ENCODE data around the gene NAPA. TPM values are rescaled to one million over a fixed set of nuclear protein-coding genes. Genes with fewer than 3 reads are reported as not detected.

The NAPA gene
- total RNA-seq (2012; rRNA removed) = 69.0 and 79.6 TPM in 2 replicates

DNA sequence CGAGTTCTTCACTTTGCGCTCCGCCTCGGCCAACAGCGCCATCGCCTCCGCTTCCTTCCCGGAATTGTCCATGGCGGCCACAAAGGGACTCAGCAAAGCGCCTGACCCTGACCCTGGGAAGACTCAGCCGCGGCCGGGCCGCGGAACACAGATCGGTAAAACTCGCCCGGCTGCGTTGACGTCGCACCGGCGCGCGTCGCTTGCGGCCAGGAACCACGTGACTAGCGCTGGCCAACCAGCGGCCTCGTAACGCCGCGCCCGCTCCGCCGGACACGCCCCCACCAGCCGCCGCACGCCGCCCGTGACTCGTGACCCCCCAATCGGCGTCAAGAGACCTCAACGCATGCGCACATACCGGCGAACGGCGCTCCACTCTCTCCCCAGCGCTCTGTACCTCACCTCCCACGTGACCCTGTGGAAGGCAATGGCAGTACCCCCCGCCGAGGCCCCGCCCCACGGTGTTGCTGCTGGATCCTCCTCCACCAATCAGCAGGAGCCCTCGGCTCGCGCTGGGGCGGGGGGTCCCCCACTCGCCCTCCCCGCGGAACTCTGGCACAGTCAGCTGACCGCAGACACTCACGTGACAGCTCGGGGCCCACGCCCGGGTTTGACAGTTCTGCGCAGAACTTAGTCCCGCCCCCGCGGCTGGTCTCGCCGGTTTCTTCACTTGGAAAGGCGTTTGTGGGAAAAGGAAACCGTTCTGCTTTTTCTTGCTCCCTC, at the start of gene NAPA:
Gene NAPA (minus strand): TSS at position 195 of the 720 bp plus-strand sequence. CDS start 123 bp downstream, at position 72.
- peak within 1 kb of the TSS; percentile 86 for H3K4me3 ChIP-seq (ENCODE audit: low read length)
- no peaks in the 10 kb centered on the region for H3K27me3 ChIP-seq (ENCODE audit: control insufficient read depth, insufficient read depth, low read length)
- H3K4me2 ChIP-seq (ENCODE audit: low read length) = peak within 1 kb of the TSS; percentile 95
- no peaks in the 10 kb centered on the region for H3K9me3 ChIP-seq (replicated peaks; ENCODE audit: low read length)
- peak within 1 kb of the TSS; percentile 98 for H3K9ac ChIP-seq (ENCODE audit: low read depth, low read length)
- H3K4me1 ChIP-seq (ENCODE audit: control insufficient read depth, insufficient read depth, low read length) = peaks cover 41% of the 10 kb centered on the region
- peaks cover 4% of the 10 kb centered on the region for H3K36me3 ChIP-seq (ENCODE audit: insufficient read depth, low read length)

GRCh38 chr19:47564081-47564480, 49.2 kb upstream of the NAPA start:
- Histone ChIP-seq H3K27me3 (ENCODE audit: control insufficient read depth, insufficient read depth, low read length) (peaks cover 3% of the 10 kb centered on the region), H3K4me1 (ENCODE audit: control insufficient read depth, insufficient read depth, low read length) (peaks cover 2% of the 10 kb centered on the region), H3K4me3 (ENCODE audit: low read length) (no peak overlapping the region), H3K4me2 (ENCODE audit: low read length) (no peak overlapping the region), H3K9ac (ENCODE audit: low read depth, low read length) (no peak overlapping the region), H3K36me3 (ENCODE audit: insufficient read depth, low read length) (no peaks in the 10 kb centered on the region), H3K9me3 (replicated peaks; ENCODE audit: low read length) (no peaks in the 10 kb centered on the region)

DNA sequence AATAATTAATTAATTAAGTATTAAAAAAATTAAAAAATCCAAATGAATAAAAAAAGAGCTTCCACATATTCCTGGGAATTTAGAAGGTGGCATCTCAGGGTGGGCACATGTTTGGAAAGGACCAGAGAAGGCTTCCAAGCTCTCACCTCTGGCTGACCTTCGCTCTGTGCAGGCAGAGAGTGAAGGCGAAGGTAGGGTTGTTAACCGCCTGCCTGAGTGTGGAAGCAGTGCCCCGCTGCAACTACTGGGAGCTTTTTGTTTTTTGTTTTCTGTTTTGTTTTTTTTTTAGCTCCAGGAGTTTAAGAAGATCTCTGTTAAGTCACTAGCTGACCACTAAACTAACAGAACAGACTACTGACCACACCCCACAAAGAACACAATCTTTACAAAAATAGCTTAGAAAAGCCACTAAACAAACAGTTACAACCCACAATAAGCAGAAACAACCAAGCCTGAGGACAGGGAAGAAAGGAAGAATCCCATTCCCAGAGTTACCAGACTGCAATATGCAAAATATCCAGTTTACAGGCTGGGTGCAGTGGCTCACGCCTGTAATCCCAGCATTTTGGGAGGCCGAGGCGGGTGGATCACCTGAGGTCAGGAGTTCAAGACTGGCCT, 46.7 kb upstream of the NAPA start:
- Histone ChIP-seq H3K9ac (ENCODE audit: low read depth, low read length) (no peak overlapping the region), H3K4me2 (ENCODE audit: low read length) (no peak overlapping the region), H3K27me3 (ENCODE audit: control insufficient read depth, insufficient read depth, low read length) (peaks cover 3% of the 10 kb centered on the region), H3K36me3 (ENCODE audit: insufficient read depth, low read length) (no peaks in the 10 kb centered on the region), H3K4me3 (ENCODE audit: low read length) (no peak overlapping the region), H3K4me1 (ENCODE audit: control insufficient read depth, insufficient read depth, low read length) (peaks cover 2% of the 10 kb centered on the region), H3K9me3 (replicated peaks; ENCODE audit: low read length) (no peaks in the 10 kb centered on the region)

DNA sequence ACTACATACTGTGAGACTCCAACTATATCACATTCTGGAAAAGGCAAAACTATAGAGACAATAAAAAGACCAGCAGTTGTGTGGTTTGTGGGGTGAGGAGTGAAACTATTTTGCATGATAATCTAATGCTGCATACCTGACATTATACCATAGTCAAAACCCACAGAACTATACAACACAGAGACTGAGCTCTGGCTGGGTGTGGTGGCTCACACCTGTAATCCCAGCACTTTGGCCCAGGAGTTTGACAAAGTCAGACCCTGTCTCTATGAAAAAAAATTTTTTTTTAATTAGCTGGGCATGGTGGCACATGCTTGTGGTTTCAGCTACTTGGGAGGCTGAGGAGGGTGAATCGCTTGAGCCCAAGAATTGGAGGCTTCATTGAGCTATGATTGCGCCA, 46.1 kb upstream of the NAPA start:
- Histone ChIP-seq H3K9me3 (replicated peaks; ENCODE audit: low read length) (no peaks in the 10 kb centered on the region), H3K4me2 (ENCODE audit: low read length) (no peak overlapping the region), H3K4me1 (ENCODE audit: control insufficient read depth, insufficient read depth, low read length) (peaks cover 2% of the 10 kb centered on the region), H3K4me3 (ENCODE audit: low read length) (no peak overlapping the region), H3K9ac (ENCODE audit: low read depth, low read length) (no peak overlapping the region), H3K27me3 (ENCODE audit: control insufficient read depth, insufficient read depth, low read length) (peaks cover 3% of the 10 kb centered on the region), H3K36me3 (ENCODE audit: insufficient read depth, low read length) (no peaks in the 10 kb centered on the region)

- Histone ChIP-seq H3K9ac (ENCODE audit: low read depth, low read length) (no peak overlapping the region), H3K27me3 (ENCODE audit: control insufficient read depth, insufficient read depth, low read length) (peaks cover 32% of the 10 kb centered on the region), H3K36me3 (ENCODE audit: insufficient read depth, low read length) (no peaks in the 10 kb centered on the region), H3K9me3 (replicated peaks; ENCODE audit: low read length) (no peaks in the 10 kb centered on the region), H3K4me2 (ENCODE audit: low read length) (no peak overlapping the region), H3K4me3 (ENCODE audit: low read length) (no peak overlapping the region), H3K4me1 (ENCODE audit: control insufficient read depth, insufficient read depth, low read length) (peaks cover 4% of the 10 kb centered on the region)
Measured at GRCh38 chr19:47550129-47550528, 35.3 kb upstream of the NAPA start.

- Histone ChIP-seq H3K36me3 (ENCODE audit: insufficient read depth, low read length) (no peaks in the 10 kb centered on the region), H3K9ac (ENCODE audit: low read depth, low read length) (no peak overlapping the region), H3K4me2 (ENCODE audit: low read length) (no peak overlapping the region), H3K9me3 (replicated peaks; ENCODE audit: low read length) (no peaks in the 10 kb centered on the region), H3K4me1 (ENCODE audit: control insufficient read depth, insufficient read depth, low read length) (peaks cover 5% of the 10 kb centered on the region), H3K27me3 (ENCODE audit: control insufficient read depth, insufficient read depth, low read length) (peaks cover 39% of the 10 kb centered on the region), H3K4me3 (ENCODE audit: low read length) (no peak overlapping the region)
Measured at GRCh38 chr19:47549261-47549862, 34.5 kb upstream of the NAPA start.

DNA sequence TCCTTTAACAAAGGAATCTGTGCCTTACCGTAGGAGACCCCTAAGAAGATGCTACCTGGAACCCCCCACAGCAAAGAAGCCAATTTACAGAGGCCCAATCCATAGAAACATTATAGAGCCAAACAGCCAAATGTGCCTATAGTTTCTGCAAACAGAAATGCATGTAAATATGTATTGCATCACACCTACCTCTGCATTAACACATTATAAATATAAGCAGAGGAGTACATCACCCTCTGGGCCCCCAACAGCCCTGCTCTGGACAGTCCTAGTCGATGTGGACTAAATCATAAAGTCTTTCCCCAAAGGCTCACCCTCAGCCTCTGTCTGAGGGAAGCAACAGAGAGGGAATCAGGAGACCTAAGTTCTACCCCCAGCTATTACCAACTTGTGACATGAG, 32.3 kb upstream of the NAPA start:
- no peaks in the 10 kb centered on the region for H3K9me3 ChIP-seq (replicated peaks; ENCODE audit: low read length)
- H3K36me3 ChIP-seq (ENCODE audit: insufficient read depth, low read length) = no peaks in the 10 kb centered on the region
- peaks cover 46% of the 10 kb centered on the region for H3K27me3 ChIP-seq (ENCODE audit: control insufficient read depth, insufficient read depth, low read length)
- H3K4me1 ChIP-seq (ENCODE audit: control insufficient read depth, insufficient read depth, low read length) = peaks cover 5% of the 10 kb centered on the region
- H3K4me2 ChIP-seq (ENCODE audit: low read length) = no peak overlapping the region
- no peak overlapping the region for H3K9ac ChIP-seq (ENCODE audit: low read depth, low read length)
- no peak overlapping the region for H3K4me3 ChIP-seq (ENCODE audit: low read length)

- no peaks in the 10 kb centered on the region for H3K9me3 ChIP-seq (replicated peaks; ENCODE audit: low read length)
- no peak overlapping the region for H3K9ac ChIP-seq (ENCODE audit: low read depth, low read length)
- H3K36me3 ChIP-seq (ENCODE audit: insufficient read depth, low read length) = no peaks in the 10 kb centered on the region
- H3K4me2 ChIP-seq (ENCODE audit: low read length) = peak overlapping the region; percentile 65
- peaks cover 46% of the 10 kb centered on the region for H3K27me3 ChIP-seq (ENCODE audit: control insufficient read depth, insufficient read depth, low read length)
- peaks cover 10% of the 10 kb centered on the region for H3K4me1 ChIP-seq (ENCODE audit: control insufficient read depth, insufficient read depth, low read length)
- no peak overlapping the region for H3K4me3 ChIP-seq (ENCODE audit: low read length)
Measured at GRCh38 chr19:47545061-47545948, 30.4 kb upstream of the NAPA start.

- Histone ChIP-seq H3K9ac (ENCODE audit: low read depth, low read length) (no peak overlapping the region), H3K4me3 (ENCODE audit: low read length) (no peak overlapping the region)
Measured at GRCh38 chr19:47544476-47544875, 29.6 kb upstream of the NAPA start.

GRCh38 chr19:47544075-47544474, 29.2 kb upstream of the NAPA start:
- no peak overlapping the region for H3K4me2 ChIP-seq (ENCODE audit: low read length)
- no peak overlapping the region for H3K9ac ChIP-seq (ENCODE audit: low read depth, low read length)
- H3K9me3 ChIP-seq (replicated peaks; ENCODE audit: low read length) = no peaks in the 10 kb centered on the region
- H3K4me1 ChIP-seq (ENCODE audit: control insufficient read depth, insufficient read depth, low read length) = peaks cover 10% of the 10 kb centered on the region
- H3K4me3 ChIP-seq (ENCODE audit: low read length) = no peak overlapping the region
- peaks cover 44% of the 10 kb centered on the region for H3K27me3 ChIP-seq (ENCODE audit: control insufficient read depth, insufficient read depth, low read length)
- H3K36me3 ChIP-seq (ENCODE audit: insufficient read depth, low read length) = no peaks in the 10 kb centered on the region

More at GRCh38 chr19:47544476-47544875, 29.6 kb upstream of the NAPA start:
- Histone ChIP-seq H3K36me3 (ENCODE audit: insufficient read depth, low read length) (no peaks in the 10 kb centered on the region), H3K4me2 (ENCODE audit: low read length) (no peak overlapping the region), H3K27me3 (ENCODE audit: control insufficient read depth, insufficient read depth, low read length) (peaks cover 48% of the 10 kb centered on the region), H3K9me3 (replicated peaks; ENCODE audit: low read length) (no peaks in the 10 kb centered on the region), H3K4me1 (ENCODE audit: control insufficient read depth, insufficient read depth, low read length) (peaks cover 10% of the 10 kb centered on the region)

DNA sequence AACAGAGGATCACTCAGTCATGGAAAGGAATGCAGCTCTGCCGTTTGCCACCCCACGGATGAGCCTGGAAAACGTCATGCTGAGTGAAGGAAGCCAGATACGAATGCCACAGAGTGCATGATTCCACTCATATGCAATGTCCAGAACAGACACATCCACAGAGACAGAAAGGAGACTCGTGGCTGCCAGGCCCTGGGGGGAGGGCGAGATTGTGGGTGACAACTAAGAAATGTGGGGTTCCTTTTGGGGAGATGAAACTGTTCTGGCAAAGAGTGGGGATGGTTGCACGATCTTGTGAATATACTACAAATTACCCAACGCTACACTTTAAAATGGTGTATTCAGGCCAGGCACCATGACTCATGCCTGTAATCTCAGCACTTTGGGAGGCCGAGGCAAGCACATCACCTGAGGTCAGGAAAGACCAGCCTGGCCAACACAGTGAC, 27.2 kb upstream of the NAPA start:
- no peak overlapping the region for H3K9ac ChIP-seq (ENCODE audit: low read depth, low read length)
- no peak overlapping the region for H3K4me2 ChIP-seq (ENCODE audit: low read length)
- no peaks in the 10 kb centered on the region for H3K9me3 ChIP-seq (replicated peaks; ENCODE audit: low read length)
- no peak overlapping the region for H3K4me3 ChIP-seq (ENCODE audit: low read length)
- H3K4me1 ChIP-seq (ENCODE audit: control insufficient read depth, insufficient read depth, low read length) = peaks cover 10% of the 10 kb centered on the region
- H3K27me3 ChIP-seq (ENCODE audit: control insufficient read depth, insufficient read depth, low read length) = peaks cover 45% of the 10 kb centered on the region
- H3K36me3 ChIP-seq (ENCODE audit: insufficient read depth, low read length) = no peaks in the 10 kb centered on the region

Data from skeletal muscle satellite cell (primary cell).